ENCODE data around the gene PRR5.
A peak's percentile ranks its signal among the peaks of the same experiment; 100 is the strongest.

Gene PRR5

DNA sequence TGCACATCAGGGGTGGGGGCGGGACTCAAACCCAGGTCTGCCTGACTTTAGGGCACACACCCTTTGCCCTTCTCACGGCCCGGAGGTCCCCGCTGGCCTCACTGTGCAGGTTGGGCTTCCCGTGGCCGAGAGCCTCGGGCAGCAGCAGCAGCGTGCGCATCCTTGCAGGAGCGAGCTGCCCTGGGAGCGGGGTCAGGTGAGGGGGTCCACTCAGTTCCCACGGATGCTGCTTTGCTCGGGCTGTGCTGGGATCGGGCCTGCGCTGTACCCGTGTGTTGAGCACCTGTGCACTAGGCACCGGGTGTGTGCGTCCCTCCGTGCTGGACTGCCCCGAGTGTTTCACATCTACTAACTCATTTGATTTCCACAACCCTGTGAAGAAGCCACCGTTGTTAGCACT, 25.1 kb downstream of the PRR5 start:
- TF ChIP-seq, protein P1, sequence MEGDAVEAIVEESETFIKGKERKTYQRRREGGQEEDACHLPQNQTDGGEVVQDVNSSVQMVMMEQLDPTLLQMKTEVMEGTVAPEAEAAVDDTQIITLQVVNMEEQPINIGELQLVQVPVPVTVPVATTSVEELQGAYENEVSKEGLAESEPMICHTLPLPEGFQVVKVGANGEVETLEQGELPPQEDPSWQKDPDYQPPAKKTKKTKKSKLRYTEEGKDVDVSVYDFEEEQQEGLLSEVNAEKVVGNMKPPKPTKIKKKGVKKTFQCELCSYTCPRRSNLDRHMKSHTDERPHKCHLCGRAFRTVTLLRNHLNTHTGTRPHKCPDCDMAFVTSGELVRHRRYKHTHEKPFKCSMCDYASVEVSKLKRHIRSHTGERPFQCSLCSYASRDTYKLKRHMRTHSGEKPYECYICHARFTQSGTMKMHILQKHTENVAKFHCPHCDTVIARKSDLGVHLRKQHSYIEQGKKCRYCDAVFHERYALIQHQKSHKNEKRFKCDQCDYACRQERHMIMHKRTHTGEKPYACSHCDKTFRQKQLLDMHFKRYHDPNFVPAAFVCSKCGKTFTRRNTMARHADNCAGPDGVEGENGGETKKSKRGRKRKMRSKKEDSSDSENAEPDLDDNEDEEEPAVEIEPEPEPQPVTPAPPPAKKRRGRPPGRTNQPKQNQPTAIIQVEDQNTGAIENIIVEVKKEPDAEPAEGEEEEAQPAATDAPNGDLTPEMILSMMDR (IDR thresholded peaks at IDR 0.05): no peak

GRCh38 chr22:44727709-44728108, 25.7 kb downstream of the PRR5 start:
- DNase-seq (ENCODE audit: low spot score): no peak
- H3K27ac ChIP-seq: no peak overlapping the region
- TF ChIP-seq, protein P1 (IDR thresholded peaks at IDR 0.05): no peak
- no peak overlapping the region for H3K4me3 ChIP-seq

More for the DNA sequence above, 25.1 kb downstream of the PRR5 start:
- DNase-seq (ENCODE audit: low spot score): no peak
- no peak overlapping the region for H3K4me3 ChIP-seq
- no peak overlapping the region for H3K27ac ChIP-seq

DNA sequence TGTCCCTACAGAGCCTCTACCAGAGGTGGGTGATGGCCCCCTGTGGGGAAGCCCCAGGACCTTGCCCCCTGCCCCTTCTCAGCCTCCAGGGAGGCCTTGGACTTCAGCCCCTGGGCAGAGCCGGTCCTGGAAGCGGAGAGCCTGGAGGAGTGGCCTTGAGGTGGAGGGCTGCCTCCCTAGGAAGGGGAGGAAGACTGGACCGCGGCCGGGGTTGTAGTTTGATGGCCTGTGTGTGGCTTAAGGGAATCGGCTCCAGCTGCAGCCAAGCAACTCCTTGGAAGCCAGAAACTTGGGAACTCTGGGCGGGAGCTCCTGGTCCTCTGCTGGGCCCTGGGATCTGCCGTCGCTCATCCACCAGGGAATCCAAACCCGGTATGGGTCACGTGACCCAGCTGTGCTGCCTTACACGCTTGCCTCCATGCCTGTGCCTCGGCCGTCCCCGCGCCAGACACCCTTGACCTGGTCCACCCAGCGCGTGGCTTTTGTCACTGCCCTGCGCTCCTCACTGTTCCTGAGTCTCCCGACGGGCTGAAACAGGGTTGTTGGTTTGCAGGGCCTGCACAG, 26.8 kb downstream of the PRR5 start:
- Histone ChIP-seq H3K4me3 (peak overlapping the region; percentile 31), H3K27ac (no peak overlapping the region)
- DNase-seq (ENCODE audit: low spot score): no peak
- TF ChIP-seq, protein P1 (IDR thresholded peaks at IDR 0.05): no peak

DNA sequence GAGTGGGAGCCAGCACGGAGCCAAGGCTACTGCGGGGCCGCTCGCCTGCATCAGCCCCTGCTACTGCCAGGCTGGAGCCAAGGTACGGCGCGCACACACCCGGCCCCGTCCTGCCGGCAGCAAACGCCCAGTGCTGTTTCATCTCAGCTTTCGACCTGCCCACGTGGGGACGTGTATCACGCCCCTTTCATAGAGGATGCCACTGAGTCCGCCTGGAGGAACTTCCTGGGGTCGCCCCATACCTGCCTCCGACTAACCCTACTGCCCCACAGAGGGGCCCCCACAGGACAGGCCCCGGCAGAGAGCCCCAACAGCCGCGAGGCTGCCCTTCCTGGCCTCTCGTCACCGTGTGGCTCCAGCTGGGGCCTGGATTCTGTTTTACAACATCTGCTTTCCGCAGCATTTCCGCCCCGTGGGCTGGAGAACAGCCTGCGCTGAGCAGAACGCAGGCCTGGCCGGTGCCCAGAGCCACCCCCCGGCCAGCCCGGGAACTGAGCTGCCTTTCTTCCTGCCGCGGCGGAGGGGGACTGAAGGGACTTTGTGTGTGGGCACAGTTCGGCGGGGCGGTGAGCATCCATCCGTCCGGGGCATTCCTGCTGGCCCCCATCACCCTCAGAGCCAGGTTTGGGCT, 27.5 kb downstream of the PRR5 start:
- Histone ChIP-seq H3K4me3 (peak overlapping the region; percentile 31), H3K27ac (no peak overlapping the region)
- TF ChIP-seq, protein P1 (IDR thresholded peaks at IDR 0.05): no peak
- DNase-seq (ENCODE audit: low spot score): no peak

GRCh38 chr22:44730022-44730393, 28.0 kb downstream of the PRR5 start:
- DNase-seq (ENCODE audit: low spot score): no peak
- H3K27ac ChIP-seq: no peak overlapping the region

DNA sequence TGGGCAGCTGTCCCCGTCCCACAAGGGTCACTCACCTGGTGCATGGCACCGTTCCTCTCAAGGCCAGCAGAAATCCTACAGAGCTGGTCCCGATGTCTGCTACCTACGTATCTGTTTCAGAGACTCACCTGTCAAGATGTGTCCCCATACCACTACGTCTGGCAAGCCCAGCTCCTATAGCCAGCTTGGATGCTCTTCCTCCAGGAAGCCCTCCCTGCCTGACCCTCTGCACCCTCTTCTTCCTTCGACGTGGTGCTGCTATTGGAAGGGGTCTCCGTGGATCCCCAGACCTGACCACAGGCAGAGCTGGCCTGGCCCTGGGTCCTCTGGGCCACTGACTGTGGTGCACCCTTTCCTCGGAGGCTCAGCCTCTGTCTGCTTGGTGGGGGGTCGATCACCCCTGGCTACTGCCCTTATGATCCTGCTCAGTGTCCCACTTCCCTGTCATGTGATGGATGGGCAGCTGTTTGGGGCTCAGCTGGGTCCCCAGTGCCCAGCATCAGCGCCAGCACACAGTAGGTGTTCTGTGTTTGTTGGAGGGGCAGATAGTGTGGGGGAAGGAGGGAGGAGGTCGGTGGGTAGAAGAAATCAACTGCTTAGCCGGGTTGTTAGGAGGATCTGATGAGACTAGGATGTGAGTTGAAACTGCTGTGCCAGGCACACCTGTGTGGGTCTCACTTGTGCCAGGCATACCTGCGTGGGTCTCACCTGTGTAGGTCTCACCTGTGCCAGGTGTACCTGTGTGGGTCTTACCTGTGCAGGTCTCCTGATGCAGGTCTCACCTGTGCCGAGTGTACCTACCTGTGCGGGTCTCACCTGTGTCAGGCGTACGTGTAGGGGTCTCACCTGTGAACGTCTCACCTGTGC, 28.7 kb downstream of the PRR5 start:
- TF ChIP-seq, protein P1 (IDR thresholded peaks at IDR 0.05): no peak
- no peak overlapping the region for H3K4me3 ChIP-seq
- H3K27ac ChIP-seq: no peak overlapping the region
- DNase-seq (ENCODE audit: low spot score): no peak

More at GRCh38 chr22:44730022-44730393, 28.0 kb downstream of the PRR5 start:
- peak overlapping the region; percentile 31 for H3K4me3 ChIP-seq
- TF ChIP-seq, protein P1 (IDR thresholded peaks at IDR 0.05): no peak
